NCI-H69 (cell line): ENCODE measurements around the gene RBMS3.
"Not testable (repeated sequence)": the region's sequence is repeated elsewhere in the genome, so short reads cannot be mapped to it uniquely, and the experiment has no call there.

Experiments
- DNase-seq: peaks from one replicate; lab custom pipeline; 2025; lab: John Stamatoyannopoulos, UW

The RBMS3 gene

DNA sequence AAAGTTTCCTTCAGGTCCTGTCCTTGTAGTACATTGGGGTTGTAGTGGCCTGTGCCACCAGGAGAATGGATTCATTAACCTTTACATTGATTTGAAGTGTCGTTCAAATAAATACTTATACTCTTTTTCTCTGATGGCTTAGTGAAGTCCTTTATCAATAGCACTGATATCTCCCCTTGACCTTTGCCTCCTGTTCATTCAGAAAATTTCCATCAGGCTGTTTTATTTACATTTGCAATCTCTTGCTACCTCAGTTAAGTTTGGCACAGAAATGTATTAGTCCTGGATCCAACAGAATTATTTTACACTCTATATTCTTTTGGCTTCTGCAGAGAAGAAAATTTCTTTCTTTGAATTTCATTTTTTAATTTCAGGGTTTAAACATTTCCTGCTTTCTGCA lies 497.0 kb downstream of the RBMS3 start:
- DNase-seq = no peak

DNA sequence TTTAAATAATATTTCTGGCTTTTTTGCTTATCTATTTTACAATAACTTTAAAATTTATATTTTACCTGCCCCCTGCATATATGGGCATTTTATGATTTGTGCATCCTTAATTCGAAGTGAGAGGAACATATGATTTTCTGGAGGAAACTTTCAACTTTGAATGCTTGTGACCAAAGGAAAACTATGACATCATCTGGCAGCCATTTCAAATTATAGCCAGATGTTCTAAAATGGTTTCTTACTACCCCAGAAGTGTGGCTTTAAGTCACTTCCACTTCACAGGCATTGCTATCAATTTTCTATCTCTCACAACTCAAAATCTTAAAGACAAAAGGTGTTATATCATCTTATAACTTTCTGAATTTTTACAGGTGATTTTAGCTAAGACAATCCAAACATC lies 508.8 kb downstream of the RBMS3 start:
- no peak for DNase-seq

DNA sequence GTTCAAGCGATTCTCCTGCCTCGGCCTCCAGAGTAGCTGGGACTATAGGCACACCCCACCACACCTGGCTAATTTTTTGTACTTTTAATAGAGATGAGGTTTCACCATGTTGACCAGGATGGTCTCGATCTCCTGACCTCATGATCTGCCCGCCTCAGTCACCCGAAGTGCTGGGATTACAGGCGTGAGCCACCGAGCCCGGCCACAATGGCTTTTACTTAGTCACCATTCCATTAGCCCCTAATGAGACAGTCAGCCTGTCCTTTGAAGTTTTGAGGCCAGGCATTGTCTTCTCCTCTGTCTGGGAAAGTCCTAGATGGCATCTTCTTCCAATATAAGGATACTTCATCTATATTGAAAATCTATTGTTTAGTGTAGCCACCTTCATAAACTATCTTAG lies 515.9 kb downstream of the RBMS3 start:
- no peak for DNase-seq

DNA sequence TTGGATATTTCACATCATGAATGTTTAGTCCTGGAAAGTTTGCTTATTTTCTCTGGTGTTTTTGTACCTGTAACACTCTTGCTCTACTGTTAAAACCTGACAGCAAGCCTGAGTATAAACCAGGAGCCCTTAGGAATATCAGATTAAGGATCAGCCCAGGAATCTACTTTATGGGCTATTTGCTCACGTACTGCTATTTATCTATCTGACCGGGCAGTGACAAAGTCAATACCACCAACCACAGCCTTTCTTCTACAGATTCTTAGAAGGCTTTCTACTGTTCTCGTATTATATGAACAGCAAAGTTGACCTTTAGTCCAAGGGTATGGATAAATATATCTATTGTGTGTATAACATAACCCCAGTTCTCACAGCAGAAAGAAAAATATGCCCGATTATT lies 521.2 kb downstream of the RBMS3 start:
- no peak for DNase-seq

DNA sequence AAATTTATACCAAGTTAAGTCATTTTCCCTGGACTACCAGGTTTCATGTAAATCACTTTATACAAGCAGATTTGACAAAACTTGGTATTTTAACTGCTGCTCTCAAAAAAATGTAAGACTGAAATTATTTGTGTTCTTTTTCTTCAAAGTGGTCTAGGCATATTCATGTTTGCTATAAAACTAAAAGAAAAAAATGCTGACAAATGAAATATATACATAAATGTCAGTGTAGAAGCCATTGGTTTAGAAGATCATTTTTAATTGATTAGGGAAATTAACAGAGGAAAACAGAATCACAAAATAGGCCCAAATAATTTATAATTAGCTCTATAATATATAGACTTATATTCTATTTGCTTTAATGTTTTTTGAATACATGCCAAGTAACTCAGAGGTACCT lies 523.2 kb downstream of the RBMS3 start:
- no peak for DNase-seq

DNA sequence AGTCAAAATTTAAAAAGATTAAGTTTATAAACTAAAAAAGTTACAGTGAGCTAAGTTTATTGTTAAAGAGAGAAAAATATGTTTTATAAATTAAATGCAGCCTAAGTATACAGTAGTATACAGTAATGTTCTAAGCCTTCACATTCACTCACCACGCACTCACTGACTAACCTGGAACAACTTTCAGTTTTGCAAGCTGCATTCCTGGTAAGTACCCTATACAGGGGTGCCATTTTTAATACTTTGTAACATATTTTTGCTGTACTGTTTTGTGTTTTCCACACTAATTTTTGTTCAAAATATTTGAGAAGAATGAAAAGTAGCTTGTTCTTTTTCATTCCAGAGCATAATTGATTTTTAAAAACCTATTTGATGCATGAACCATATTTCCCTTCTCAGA lies 524.9 kb downstream of the RBMS3 start:
- DNase-seq = no peak

DNA sequence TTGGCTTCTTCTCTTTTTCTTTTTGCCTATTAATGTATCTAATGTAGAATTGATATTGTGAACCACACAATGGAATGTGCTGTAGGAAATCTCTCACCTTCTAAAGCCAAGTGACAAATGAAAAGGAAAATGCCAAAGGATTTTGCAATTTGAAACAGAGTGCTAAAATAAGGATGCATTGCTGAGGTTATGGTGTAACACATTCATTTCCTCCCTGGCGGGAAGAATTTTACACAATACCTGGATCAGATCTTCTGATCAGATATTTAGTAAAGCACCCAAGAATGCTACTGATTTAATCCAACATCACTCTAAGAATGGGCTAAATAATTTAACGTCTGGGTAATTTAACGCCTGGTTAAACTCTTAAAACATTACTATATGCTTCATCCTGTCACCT lies 527.5 kb downstream of the RBMS3 start:
- DNase-seq = not testable (repeated sequence)

DNA sequence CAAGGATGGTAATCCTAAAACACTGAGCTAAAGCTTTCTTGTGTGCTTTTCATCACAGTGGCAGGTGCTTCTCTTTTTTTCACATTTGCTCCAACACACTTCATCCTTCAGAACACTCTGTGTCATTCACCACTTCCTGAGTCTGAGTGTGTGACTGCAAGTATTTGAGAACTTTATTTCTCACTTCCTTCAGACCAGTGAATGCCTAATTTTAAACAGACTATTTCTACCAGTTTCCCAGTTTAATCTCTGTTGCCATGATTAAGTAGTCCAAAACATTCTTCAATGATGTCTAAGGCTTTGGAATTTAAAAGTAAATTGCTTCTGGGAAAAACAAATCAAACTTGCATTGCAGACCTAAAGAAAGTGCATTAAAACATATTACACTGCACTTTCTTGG lies 541.2 kb downstream of the RBMS3 start:
- DNase-seq = no peak

DNA sequence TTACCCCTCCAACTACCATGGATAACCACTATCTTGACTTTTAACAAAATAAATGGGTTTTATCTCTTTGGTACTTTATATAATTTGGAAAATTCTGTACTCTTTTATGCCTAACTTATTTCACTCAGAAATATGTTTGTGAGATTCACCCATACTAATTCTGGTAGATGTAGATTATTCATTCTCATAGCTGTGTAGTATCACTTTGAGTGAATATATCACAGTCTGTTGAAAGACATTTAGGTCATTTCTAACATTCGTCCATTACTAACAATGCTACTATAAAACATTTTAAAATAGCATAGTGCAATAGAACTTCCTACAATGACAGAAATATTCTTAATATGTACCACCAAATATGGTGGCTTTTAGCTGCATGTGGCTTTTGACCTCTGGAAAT lies 542.4 kb downstream of the RBMS3 start:
- no peak for DNase-seq

DNA sequence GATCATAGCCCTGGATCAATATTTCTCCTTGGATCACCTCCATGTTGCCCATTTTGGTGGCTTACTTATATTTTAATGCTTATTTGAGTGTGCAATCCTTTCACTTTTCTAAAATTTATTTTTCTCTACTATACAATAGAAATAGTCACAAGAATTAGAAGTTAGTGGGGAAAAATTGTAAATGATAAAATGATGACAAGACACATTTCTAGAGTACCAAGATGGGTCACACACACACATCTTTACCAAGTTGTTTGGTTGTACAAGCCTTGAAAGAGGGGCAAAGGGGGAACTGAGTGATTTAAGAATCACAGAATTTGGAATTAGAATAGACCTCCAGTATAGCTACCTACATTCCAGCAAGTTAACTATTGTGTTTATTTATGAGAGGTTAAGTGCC lies 545.8 kb downstream of the RBMS3 start:
- DNase-seq = no peak

DNA sequence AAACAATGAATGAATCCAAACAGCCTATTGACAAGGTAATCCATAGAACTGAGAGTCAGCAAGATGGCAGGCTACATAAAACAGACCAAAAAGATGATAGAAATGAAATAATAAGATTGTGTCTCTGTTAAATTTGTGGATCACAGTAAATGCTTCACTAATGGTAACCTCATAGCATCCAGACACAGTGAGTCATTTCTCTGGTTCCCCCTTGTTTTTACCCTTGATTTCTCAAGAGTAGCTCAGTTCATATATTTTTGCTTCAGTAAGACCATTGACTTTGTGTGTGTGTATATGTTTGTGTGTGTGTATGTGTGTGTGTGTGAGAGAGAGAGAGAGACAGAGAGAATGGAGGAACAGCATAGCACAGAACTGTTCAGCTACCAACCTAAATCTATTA lies 546.9 kb downstream of the RBMS3 start:
- no peak for DNase-seq

DNA sequence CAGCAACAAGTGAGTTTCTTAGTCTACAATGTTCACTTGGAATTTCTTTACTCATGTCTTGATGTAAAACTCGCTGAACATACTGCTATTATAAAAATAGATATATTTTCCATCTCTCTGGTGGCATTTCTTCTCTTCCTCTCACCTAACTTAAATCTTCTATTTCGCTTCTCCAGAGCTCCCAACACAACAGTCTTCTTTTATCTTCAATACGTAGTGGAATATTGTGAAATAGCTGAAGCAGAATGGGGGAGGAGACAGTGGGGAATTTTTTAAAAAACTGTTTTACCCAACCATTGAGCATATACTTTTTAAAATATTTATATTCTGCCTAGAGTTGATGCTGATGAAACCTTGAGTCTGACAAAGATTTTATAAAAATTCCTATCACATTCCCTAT lies 548.5 kb downstream of the RBMS3 start:
- DNase-seq = no peak

DNA sequence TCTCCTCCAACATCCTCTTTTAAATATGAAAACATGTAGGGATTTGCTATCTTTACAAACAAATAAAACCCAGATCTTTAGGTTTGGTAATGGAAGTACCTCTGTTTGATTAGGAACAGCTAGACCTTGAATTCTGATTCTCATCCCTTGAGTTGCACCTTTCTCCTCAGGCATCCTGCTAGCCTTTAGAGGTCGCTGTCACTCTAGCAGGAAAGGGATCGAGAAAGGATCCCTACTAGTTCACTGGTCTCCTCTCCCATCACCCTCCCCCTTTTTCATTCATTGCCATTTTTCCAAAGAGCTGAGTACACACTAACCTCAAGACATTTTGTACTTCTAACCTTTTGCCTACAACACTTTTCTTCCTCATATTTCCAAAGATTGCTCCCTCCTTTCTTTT lies 569.8 kb downstream of the RBMS3 start:
- no peak for DNase-seq

DNA sequence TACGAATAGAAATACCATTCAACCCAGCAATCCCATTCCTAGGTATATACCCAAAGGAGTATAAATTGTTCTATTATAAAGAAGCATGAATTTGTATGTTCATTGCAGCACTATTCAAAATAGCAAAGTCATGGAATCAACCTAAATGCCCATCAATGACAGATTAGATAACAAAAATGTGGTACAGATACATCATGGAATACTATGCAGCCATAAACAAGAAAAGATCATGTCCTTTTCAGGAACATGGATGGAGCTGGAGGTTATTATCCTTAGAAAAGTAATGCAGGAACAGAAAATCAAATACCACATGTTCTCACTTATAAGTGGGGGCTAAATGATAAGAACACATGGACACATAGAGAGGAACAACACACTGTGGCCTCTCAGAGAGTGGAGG lies 571.9 kb downstream of the RBMS3 start:
- no peak for DNase-seq

DNA sequence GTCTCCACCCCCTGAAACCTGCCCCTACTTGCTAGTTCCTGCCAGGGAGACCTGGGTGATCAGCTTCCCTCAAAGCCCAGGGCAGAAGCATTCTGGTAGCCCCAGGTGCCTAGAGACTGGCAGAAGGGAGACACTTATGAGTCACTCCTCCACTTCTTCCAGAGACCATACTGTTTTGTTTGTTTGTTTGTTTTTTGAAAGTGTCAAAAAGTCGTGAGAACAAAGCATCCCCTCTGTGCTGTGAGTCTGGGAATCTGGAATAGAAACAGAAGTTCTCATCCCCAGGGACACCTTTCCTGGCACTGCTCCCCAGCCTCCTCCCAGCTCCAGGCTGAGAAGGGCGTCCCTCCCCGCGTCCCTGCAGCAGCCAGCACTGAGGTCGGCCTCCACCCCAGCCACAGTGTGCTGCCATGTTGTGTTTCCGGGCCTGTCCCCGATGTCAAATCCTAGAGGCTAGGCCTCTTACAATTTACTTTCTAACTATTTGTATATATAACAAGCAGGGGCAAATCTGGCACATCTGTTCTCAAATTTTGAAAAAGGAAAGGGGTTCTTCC lies 573.0 kb downstream of the RBMS3 start:
- no peak for DNase-seq

DNA sequence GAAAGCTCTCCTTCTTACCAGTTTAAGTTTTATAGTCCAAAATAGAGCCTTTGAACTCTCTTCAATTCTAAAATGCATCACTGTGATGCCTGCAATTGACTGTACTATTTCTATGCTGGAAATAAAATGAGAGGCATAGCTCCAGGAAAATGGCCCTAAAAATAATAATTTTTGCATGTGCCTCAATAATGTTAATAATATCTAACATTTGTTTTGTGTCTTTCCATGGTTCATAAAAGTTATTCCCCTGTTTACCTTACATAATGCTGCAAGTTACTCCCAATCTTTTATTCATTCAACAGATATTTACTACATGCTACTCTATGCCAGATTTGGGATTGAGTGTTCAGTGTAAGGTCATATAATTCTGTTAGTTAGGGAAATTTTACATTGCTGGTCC lies 574.0 kb downstream of the RBMS3 start:
- DNase-seq = no peak

DNA sequence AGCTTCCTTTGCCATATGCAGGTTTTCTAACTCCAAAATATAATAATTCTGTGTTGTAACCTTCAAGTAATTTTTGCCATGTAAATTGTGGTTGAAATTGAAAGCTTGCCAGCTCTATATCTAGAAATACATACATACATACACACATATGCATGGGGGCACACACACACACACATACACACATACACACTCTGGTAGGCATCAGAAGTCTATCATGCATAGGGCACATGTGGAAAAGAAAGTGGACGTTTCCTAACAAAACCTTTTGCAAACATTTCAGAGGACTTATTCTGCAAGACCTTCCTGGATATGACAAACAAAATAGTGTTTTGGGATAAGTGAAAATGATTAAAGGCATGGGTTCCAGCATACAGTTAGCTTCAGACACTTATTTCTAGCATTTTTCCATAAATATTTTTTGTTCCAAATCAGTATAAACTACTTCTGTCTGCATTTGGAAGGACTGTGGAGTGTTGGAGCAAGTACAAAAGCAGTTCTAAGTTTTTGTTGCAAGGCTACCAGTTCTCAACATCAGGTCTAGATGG lies 578.9 kb downstream of the RBMS3 start:
- DNase-seq = no peak

DNA sequence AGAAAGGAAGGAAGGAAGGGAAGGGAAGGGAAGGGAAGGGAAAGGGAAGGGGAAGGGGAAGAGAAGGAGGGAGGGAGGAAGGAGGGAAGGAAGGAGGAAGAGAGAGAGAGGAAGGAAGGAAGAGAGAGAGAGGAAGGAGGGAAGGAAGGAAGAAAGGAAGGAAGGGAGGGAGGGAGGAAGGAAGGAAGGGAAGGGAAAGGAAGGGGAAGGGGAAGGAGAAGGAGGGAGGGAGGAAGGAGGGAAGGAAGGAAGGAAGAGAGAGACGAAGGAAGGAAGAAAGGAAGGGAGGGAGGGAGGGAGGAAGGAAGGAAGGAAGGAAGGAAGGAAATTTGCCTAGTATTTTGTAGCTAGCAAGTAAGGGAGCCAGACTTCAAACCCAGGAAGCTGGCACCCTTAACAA lies 583.9 kb downstream of the RBMS3 start:
- DNase-seq = no peak

DNA sequence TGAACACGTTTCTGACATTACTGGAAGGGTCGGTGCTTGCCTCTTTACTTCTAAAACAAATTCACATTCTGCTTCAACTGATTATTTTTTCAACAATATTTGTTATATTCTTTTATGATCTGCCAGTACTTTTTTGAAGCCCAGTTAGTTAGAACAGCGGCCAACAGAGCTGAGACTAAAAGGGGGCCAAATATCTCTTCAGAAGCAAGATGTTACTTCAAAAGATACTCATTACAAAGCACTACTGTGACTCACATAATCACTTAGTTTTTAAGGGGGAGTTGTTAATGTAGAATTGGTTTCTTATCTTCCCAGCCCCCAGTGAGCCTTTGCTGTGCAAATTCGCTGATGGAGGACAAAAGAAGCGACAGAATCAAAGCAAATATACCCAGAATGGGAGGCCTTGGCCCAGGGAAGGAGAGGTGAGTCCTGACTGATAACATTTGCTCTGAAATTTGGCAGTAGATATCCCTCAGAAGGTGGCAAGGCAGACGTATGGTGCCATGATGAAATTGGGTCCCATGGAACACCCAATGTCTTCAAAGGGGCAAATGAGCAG lies 587.8 kb downstream of the RBMS3 start:
- DNase-seq = no peak

DNA sequence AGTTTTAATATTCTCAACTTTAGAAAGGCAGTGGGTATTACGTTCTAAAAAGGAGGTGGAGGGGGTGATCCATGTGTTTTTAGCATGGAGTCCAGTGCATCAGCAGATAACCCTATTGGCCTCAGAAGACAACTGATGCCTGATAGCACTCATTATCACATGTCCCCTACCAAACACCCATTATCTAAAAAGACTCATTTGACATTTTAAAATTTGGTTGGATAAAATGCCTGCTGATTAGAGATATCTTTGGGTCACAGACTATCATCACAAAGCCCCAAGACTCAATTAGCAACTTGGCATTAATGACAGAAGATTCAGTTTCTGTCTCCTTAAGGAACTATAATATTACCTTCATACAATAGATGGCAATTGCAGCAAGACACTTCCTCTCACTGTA lies 589.3 kb downstream of the RBMS3 start:
- no peak for DNase-seq

DNA sequence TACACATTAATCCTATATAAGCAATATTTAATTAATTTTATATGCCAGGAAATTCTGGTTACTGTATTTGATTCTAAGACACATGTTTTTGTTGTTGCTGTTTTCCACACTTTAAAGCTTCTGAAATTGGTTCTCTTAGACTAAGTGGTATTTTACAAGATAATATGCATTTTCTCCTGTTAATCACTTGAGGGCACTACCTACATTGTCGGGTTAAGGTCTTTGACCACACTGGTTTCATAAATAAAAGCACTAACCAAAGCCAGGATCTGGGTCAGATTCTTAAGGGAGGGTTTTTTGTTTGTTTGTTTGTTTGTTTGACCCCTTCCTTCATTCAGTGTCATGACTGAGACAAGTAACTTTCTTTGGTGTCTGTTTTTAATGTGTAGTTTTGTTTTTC lies 590.2 kb downstream of the RBMS3 start:
- DNase-seq = no peak

DNA sequence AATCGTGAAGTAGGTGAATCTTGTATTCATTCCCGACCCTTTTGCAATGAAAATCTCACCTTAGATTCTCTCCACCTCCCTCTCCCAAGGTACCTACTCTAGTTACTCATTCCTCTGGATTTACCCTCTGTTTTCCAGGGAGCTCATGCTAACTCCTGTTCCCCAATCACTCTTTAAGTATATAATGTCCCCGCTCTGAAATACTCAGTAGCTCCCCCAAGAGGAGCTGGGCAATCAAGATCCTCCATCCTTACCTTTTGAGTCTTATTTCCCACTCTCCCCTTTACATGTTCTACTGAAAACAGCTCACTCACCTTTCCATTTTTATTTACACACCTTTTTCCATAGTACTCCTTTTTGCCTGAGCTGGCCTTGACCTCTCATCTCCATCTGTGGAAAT lies 599.9 kb downstream of the RBMS3 start:
- no peak for DNase-seq

DNA sequence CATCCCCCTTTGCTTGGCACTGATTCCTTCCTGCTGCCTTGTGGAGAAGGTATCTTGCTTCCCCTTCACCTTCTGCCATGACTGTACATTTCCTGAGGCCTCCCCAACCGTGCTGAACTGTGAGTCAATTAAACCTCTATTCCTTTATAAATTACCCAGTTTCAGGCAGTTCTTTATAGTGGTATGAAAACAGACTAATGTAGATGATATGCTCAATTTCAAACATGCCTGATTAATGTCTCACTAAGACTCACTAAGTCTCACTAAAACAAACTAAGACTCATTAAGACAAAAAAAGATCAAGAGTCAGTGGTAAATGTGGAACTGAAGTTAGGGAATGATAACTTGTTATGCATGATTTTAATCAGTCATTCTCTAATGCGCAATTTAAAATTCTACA lies 606.6 kb downstream of the RBMS3 start:
- DNase-seq = no peak

DNA sequence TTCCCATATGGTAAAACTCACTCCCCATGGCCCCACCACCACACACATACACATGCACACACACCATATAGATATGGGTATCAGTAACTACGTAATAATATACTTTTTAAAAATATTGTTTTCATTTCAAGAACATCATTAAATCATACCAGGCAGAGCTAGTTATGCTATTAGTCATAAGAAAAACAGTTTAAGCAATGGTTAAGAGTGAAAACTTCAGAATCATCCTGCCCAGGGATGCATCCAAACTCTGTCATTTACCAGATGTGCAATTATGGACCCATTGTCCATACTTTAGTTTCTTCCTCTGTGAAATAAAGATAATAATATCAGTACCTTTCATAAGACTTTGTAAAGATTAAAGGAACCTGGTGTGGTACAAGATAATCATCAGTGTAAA lies 608.3 kb downstream of the RBMS3 start:
- DNase-seq = no peak
